HepG2 (cell line): ENCODE measurements around the gene VPS37B. TPM values are rescaled to one million over a fixed set of nuclear protein-coding genes. Genes with fewer than 3 reads are reported as not detected.

Experiments
- ATAC-seq: fragments of 200-7000 bp; cut with Tn5 transposase; 3 replicates; pipeline ENCODE4 v1.9.1; 2020; ENCODE audit warnings: mild to moderate bottlenecking, moderate library complexity
- BruUV-seq: library from RNA; stranded (reverse); fragments of 400-500 nt; replicated peaks from 2 replicates; lab custom pipeline; 2021; lab: Mats Ljungman, UMichigan
- CTCF ChIA-PET: fragments of 300-600 bp; formaldehyde crosslinking; extraction: SDS; loops from one replicate; lab custom pipeline; 2021; ENCODE audit warnings: low total read pairs, inconsistent platforms, low intra/inter-chr PET ratio; lab: Yijun Ruan, JAX
- POLR2A ChIA-PET: fragments of 350-600 bp; sonication (Branson Sonifier 250); formaldehyde crosslinking; loops from one replicate; lab custom pipeline; 2020; ENCODE audit warnings: antibody characterized with exemption, inconsistent platforms; lab: Yijun Ruan, JAX
- DNase-seq: peaks from one replicate; pipeline ENCODE4 v3.0.0-alpha.2; 2015; ENCODE audit warnings: low spot score
- FAIRE-seq: peaks from 3 replicates; lab custom pipeline; 2011; peaks lifted over from hg19 to GRCh38; lab: Jason Lieb, UNC
- H2AFZ ChIP-seq: one replicate; pipeline ENCODE4 v1.6.1; 2011; ENCODE audit warnings: low read length, inconsistent platforms
- H3K27ac ChIP-seq: fragments of 300-600 bp; 3 replicates; pipeline ENCODE4 v1.8.0; 2011; ENCODE audit warnings: mixed run types, mild to moderate bottlenecking, mixed read lengths, low read length, inconsistent platforms; ENCODE audit not compliant: insufficient read depth; ENCODE audit errors: extremely low read length
- H3K27me3 ChIP-seq, 2 experiments: fragments of 200-600 bp in 1 of 2; 2 replicates in 1 of 2; 3 replicates in 1 of 2; pipeline versions ENCODE4 v1.6.0 to v1.8.0; 2011; ENCODE audit warnings: low read length in 2 of 2, mild to moderate bottlenecking in 2 of 2, moderate library complexity in 2 of 2, inconsistent platforms in 1 of 2; ENCODE audit not compliant: insufficient read depth in 2 of 2, control insufficient read depth in 1 of 2
- H3K36me3 ChIP-seq, 2 experiments: fragments of 200-600 bp in 1 of 2; replicated peaks in 1 of 2; 2 replicates in 1 of 2; 3 replicates in 1 of 2; pipeline versions ENCODE4 v1.5.1 to v1.8.0; 2011; ENCODE audit warnings: low read length in 2 of 2, inconsistent platforms in 1 of 2; ENCODE audit not compliant: insufficient read depth in 2 of 2, control insufficient read depth in 1 of 2
- H3K4me1 ChIP-seq: 2 replicates; pipeline ENCODE4 v1.5.1; 2012; ENCODE audit warnings: low read length, inconsistent platforms; ENCODE audit not compliant: insufficient read depth
- H3K4me2 ChIP-seq: 2 replicates; pipeline ENCODE4 v1.6.0; 2011; ENCODE audit warnings: low read depth, low read length, inconsistent platforms
- H3K4me3 ChIP-seq, 3 experiments: fragments of 200-600 bp in 1 of 3; sonication (generic), shearing (Covaris generic) in 1 of 3; replicated peaks in 1 of 3; 2 replicates each; pipeline ENCODE4 v1.5.1; 2011 to 2016; ENCODE audit warnings: low read length in 3 of 3, inconsistent platforms in 2 of 3, low read depth in 2 of 3, mild to moderate bottlenecking in 2 of 3, control low read depth in 1 of 3, mixed read lengths in 1 of 3; ENCODE audit not compliant: insufficient read depth in 1 of 3
- H3K79me2 ChIP-seq: one replicate; pipeline ENCODE4 v1.6.1; 2011; ENCODE audit warnings: low read length, inconsistent platforms; ENCODE audit not compliant: insufficient read depth
- H3K9ac ChIP-seq: 2 replicates; pipeline ENCODE4 v1.6.0; 2011; ENCODE audit warnings: mild to moderate bottlenecking, low read depth, low read length, inconsistent platforms; ENCODE audit not compliant: insufficient read depth
- H3K9me3 ChIP-seq: 2 replicates; pipeline ENCODE4 v1.5.1; 2012; ENCODE audit warnings: mild to moderate bottlenecking, low read length
- H4K20me1 ChIP-seq: 2 replicates; pipeline ENCODE4 v1.6.0; 2011; ENCODE audit warnings: inconsistent platforms, mild to moderate bottlenecking, low read length, moderate library complexity; ENCODE audit not compliant: insufficient read depth
- ARID4A ChIP-seq: sonication (generic); formaldehyde crosslinking; IDR thresholded peaks from 2 replicates; pipeline ENCODE4 v1.5.0; 2020; ENCODE audit warnings: mild to moderate bottlenecking, missing genetic modification reagents, borderline replicate concordance
- CENPT ChIP-seq: sonication (generic); formaldehyde crosslinking; IDR thresholded peaks from 2 replicates; pipeline ENCODE4 v1.8.0; 2022; ENCODE audit warnings: low read depth, mild to moderate bottlenecking, moderate library complexity, missing genetic modification reagents
- CREB1 ChIP-seq, 2 experiments: fragments of 450-650 bp in 1 of 2; IDR thresholded peaks; 2 replicates each; pipeline ENCODE4 v1.6.1; 2016 to 2017; ENCODE audit warnings: control low read depth in 1 of 2, mild to moderate bottlenecking in 1 of 2, missing compliant biosample characterization in 1 of 2, missing genetic modification characterization in 1 of 2
- HMG20B ChIP-seq: conservative IDR thresholded peaks from 2 replicates; pipeline ENCODE4 v1.6.1; 2016; ENCODE audit warnings: missing genetic modification reagents, missing compliant biosample characterization
- TBX2 ChIP-seq: sonication (generic); formaldehyde crosslinking; IDR thresholded peaks from 2 replicates; pipeline ENCODE4 v1.5.0; 2020; ENCODE audit warnings: missing genetic modification reagents, mild to moderate bottlenecking, borderline replicate concordance
- TBX3 ChIP-seq: fragments of 450-650 bp; IDR thresholded peaks from 2 replicates; pipeline ENCODE4 v1.6.1; 2017; ENCODE audit warnings: antibody characterized with exemption, mild to moderate bottlenecking, inconsistent platforms, borderline replicate concordance
- ZC3H13 ChIP-seq: sonication (generic); formaldehyde crosslinking; IDR thresholded peaks from 2 replicates; pipeline ENCODE4 v1.8.1; 2023; ENCODE audit warnings: mild to moderate bottlenecking, missing genetic modification reagents, moderate library complexity
- ZNF280B ChIP-seq: sonication (generic); formaldehyde crosslinking; IDR thresholded peaks from 2 replicates; pipeline ENCODE4 v1.5.0; 2020; ENCODE audit warnings: missing genetic modification reagents, mild to moderate bottlenecking, borderline replicate concordance
- ZNF432 ChIP-seq: sonication (generic); formaldehyde crosslinking; IDR thresholded peaks from 2 replicates; pipeline ENCODE4 v1.5.0; 2020; ENCODE audit warnings: missing genetic modification reagents, mild to moderate bottlenecking, borderline replicate concordance
- WGBS: methylation state at CpG from one replicate; pipeline ENCODE4 v1.1.6; 2017; ENCODE audit warnings: low lambda C conversion rate; 5-methylcytosine and 5-hydroxymethylcytosine counted together
- in situ Hi-C: cut with HindIII; loops from 2 replicates; pipeline ENCODE4 v1.10.0; 2017; ENCODE audit warnings: low pct_unique_long_range_greater_than_20kb; ENCODE audit not compliant: extremely low pct_ligation_motif_present
- intact Hi-C: fragments of 100-400 bp; cut with micrococcal nuclease; formaldehyde crosslinking; loops from one replicate; pipeline ENCODE4 v1.10.0; 2022; ENCODE audit not compliant: unreplicated experiment
- polyA plus RNA-seq, 8 experiments: library from polyadenylated mRNA; depleted of rRNA in 3 of 8; stranded (reverse) in 7 of 8; unstranded in 1 of 8; fragments of >200 nt; fragmentation: Illumina TruSeq in 4 of 8; extraction: Trizol in 4 of 8; gene quantifications; 2 replicates each; pipeline versions ENCODE4 v1.2.1 to v1.2.3, GENCODE V29; 2011 to 2016; ENCODE audit warnings: low read depth in 4 of 8, missing spikeins in 1 of 8, mixed read lengths in 1 of 8; ENCODE audit not compliant: insufficient read depth in 1 of 8
- total RNA-seq, 5 experiments: library from RNA; depleted of rRNA; stranded (reverse); fragments of >200 nt; fragmentation: Illumina TruSeq; extraction: Trizol; gene quantifications; 2 replicates each; pipeline ENCODE4 v1.2.3, GENCODE V29; 2016; ENCODE audit warnings: low read depth in 1 of 5

Gene VPS37B
- total and polyA plus RNA-seq, 2 of the 13 experiments (the other 11 are each of a cell fraction or from before 2014, with no cell fraction given): 4.6 to 5.3 TPM

- TF ChIP-seq ZNF280B (CRISPR knock-in tag) (no peak), ZNF432 (CRISPR knock-in tag) (no peak), TBX2 (CRISPR knock-in tag) (no peak), CREB1 (IDR thresholded peaks at IDR 0.05) (no peak), CREB1 (CRISPR knock-in tag; IDR thresholded peaks at IDR 0.05) (no peak), ZC3H13 (no peak), HMG20B (CRISPR knock-in tag) (no peak)
Measured at GRCh38 chr12:122837306-122838265, 58.3 kb downstream of the VPS37B start (continued).

DNA sequence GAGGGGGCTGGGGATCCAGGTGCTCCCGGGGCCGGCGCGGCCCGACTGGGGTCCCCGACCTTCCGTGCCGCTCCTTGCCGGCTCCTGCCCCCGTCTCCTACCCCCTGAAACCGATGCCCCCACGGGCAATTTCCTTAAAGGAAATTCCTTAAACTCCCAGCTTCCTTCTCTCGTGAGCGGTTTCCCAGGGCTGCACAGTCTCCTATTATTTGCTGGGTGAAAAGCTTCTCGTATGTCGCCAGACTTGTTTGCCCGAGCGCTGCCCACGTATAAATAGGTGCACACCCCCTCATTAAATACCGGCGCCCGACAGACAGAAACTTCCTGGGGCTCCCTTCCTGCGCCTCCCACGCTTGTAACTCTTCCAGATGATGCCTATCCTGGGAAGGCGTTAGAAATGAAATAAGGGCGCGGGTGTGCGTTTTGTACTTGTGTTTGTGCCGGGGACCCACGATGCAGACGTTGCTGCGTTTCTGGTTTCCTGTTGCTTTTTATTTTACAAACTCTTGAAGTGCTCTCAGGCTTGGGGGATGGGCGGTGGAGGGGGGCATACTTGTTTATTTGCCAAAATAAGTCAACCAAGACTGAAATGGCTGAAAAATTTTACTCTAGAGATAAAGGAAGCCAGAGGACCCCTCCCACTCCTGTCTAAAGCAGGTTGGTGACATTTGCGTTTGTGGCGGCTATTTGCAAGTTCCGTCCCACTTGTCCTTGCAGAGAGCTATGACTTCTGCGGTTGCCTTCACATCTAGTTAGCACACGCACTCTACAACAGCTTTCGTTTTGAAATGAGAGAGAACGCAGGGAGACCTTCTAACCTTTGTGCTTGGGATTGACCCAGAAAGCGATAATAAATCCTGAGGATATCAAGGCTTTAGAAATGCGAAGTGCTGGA, 59.6 kb downstream of the VPS37B start:
- Histone ChIP-seq H3K9me3 (no peaks in the 10 kb centered on the region), H2AFZ (no peak overlapping the region), H3K9ac (peak overlapping the region; percentile 68), H3K27me3 (no peaks in the 10 kb centered on the region; a peak in 1 of 5 replicates), H3K4me2 (peak overlapping the region; percentile 97), H4K20me1 (no peaks in the 10 kb centered on the region), H3K4me1 (peaks cover 58% of the 10 kb centered on the region), H3K36me3 (no peaks in the 10 kb centered on the region), H3K27ac (peak overlapping the region; percentile 36), H3K79me2 (peaks cover 4% of the 10 kb centered on the region), H3K4me3 (peak overlapping the region; percentile 67 to 96 (median 75))
- FAIRE-seq (peak; percentile 4), DNase-seq (peak; percentile 66), ATAC-seq (peak; percentile 25)
- 2% methylated on average over 28 of the region's 42 CpGs for WGBS
- intact Hi-C loops: no loop called here
- ChIA-PET POLR2A (interaction anchor here (0.9 to 1.9 kb wide), 3 partner anchors 10 to 138 kb away, joined by 3 to 6 read pairs (median 5); partner anchors contain the start of gene OGFOD2), CTCF (no interaction called here)
- in situ Hi-C loops: no loop called here
- BruUV-seq: no TSS peak
- TF ChIP-seq CENPT (no peak), TBX3 (no peak), ARID4A (0 out of 2 replicates have a peak, but pooled peaks have one; percentile 56)
